Activated CD8-positive, alpha-beta T cell treated with anti-CD3 and anti-CD28 coated beads, Interleukin-2, amount 10 ng/mL, durations not matched to agents 7 days and 5 days (primary cell): ENCODE data around the gene WBP11. TPM values are rescaled to one million over a fixed set of nuclear protein-coding genes. Genes with fewer than 3 reads are reported as not detected.
"Not testable (repeated sequence)": the region's sequence is repeated elsewhere in the genome, so short reads cannot be mapped to it uniquely, and the experiment has no call there.

Experiments
- ATAC-seq: fragments of 150-1000 bp; cut with Tn5 transposase; one replicate; pipeline ENCODE4 v1.10.0; 2021; ENCODE audit warnings: moderate library complexity
- CTCF ChIA-PET: fragments of 350-600 bp; sonication (Branson Sonifier 250); formaldehyde crosslinking; loops from one replicate; lab custom pipeline; 2021; ENCODE audit warnings: antibody characterized with exemption; lab: Charles Lee
- POLR2A ChIA-PET: fragments of 350-600 bp; sonication (Branson Sonifier 250); formaldehyde crosslinking; loops from one replicate; lab custom pipeline; 2021; ENCODE audit warnings: antibody characterized with exemption; lab: Charles Lee
- DNase-seq: peaks from one replicate; pipeline ENCODE4 v3.0.0-alpha.2; 2020
- H3K27ac Mint-ChIP-seq: one replicate; pipeline ENCODE4 v1.8.0; 2021; ENCODE audit warnings: mild to moderate bottlenecking, mixed read lengths
- H3K27me3 Mint-ChIP-seq: one replicate; pipeline ENCODE4 v1.8.0; 2021; ENCODE audit warnings: low read depth, mixed read lengths
- H3K36me3 Mint-ChIP-seq: one replicate; pipeline ENCODE4 v1.8.0; 2021; ENCODE audit warnings: low read depth, mixed read lengths
- H3K4me1 Mint-ChIP-seq: one replicate; pipeline ENCODE4 v1.8.0; 2021; ENCODE audit warnings: low read depth, mixed read lengths
- H3K4me3 Mint-ChIP-seq: one replicate; pipeline ENCODE4 v1.8.0; 2021; ENCODE audit warnings: mild to moderate bottlenecking, mixed read lengths
- H3K9me3 Mint-ChIP-seq: one replicate; pipeline ENCODE4 v1.8.0; 2022; ENCODE audit warnings: mixed read lengths; ENCODE audit not compliant: insufficient read depth
- total RNA-seq, 2 experiments: library from RNA; stranded (reverse); gene quantifications; one replicate each; pipeline ENCODE4 v1.2.3, GENCODE V29; 2021

Gene WBP11
- total RNA-seq, 2 experiments from 2014 or later: 98.2 to 98.6 TPM

- ChIA-PET POLR2A (interaction anchor here (1.9 to 7.5 kb wide), 4 partner anchors 29 to 355 kb away, joined by 6 to 175 read pairs (median 24); partner anchors contain the start of genes ARHGDIB, C12orf60 and WBP11), CTCF (interaction anchor here (0.8 to 1.2 kb wide), 5 partner anchors 29 to 407 kb away, joined by 3 to 5 read pairs (median 3); partner anchors contain the start of genes ARHGDIB and ATF7IP)
- DNase-seq (no peak), ATAC-seq (no peak)
- Mint-ChIP-seq H3K27ac (no peak overlapping the region), H3K36me3 (peaks cover 42% of the 10 kb centered on the region), H3K4me3 (peak overlapping the region; percentile 96), H3K27me3 (no peaks in the 10 kb centered on the region), H3K9me3 (no peaks in the 10 kb centered on the region), H3K4me1 (peaks cover 49% of the 10 kb centered on the region)
Observed at GRCh38 chr12:14772946-14773345, 30.3 kb downstream of the WBP11 start.

DNA sequence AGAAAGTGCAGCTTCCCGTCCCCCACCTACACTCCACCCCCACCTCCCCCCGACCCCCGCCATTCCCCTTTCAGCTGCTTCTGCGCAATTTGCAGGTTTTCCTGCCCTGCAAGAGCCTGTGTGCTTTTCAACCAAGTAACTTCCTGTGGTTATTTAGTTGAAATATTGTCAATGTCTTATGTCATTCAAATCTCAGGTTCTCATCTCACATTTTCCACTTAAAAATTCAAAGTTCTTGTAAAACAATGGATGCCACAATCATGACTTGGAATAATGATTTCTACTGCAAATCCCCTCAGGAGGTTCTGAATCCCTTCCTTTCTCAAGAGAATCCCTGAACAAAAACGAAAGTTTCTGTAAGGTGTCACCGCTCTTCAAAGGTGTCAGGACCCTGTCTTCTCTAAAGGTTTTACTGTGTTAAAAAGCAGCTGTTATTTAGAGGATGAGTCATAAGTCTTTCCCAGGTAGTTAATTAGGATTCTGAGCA lies 31.6 kb downstream of the WBP11 start:
- ChIA-PET POLR2A (interaction anchor here (0.5 to 7.5 kb wide), 38 partner anchors 9 to 924 kb away, joined by 3 to 175 read pairs (median 5); partner anchors contain the start of genes ARHGDIB, ATF7IP, C12orf60 and PDE6H), CTCF (interaction anchor here (0.8 to 3.6 kb wide), 6 partner anchors 28 to 813 kb away, joined by 3 to 36 read pairs (median 4); partner anchors contain the start of genes ATF7IP, C12orf60 and WBP11)
- H3K27ac Mint-ChIP-seq: peak overlapping the region; percentile 99
- peaks cover 54% of the 10 kb centered on the region for H3K36me3 Mint-ChIP-seq
- H3K9me3 Mint-ChIP-seq: no peaks in the 10 kb centered on the region
- peak; percentile 53 for DNase-seq
- peaks cover 58% of the 10 kb centered on the region for H3K4me1 Mint-ChIP-seq
- peak overlapping the region; percentile 99 for H3K4me3 Mint-ChIP-seq
- H3K27me3 Mint-ChIP-seq: no peaks in the 10 kb centered on the region
- no peak for ATAC-seq

GRCh38 chr12:14770496-14771461 lies 32.5 kb downstream of the WBP11 start:
- ChIA-PET POLR2A (interaction anchor here (0.5 to 7.5 kb wide), 49 partner anchors 10 to 1140 kb away, joined by 3 to 175 read pairs (median 4); partner anchors contain the start of genes ARHGDIB, ATF7IP, C12orf60 and DERA), CTCF (interaction anchor here (0.8 to 3.6 kb wide), 19 partner anchors 10 to 814 kb away, joined by 3 to 36 read pairs (median 5); partner anchors contain the start of genes ARHGDIB, ATF7IP, C12orf60 and WBP11)
- no peaks in the 10 kb centered on the region for H3K9me3 Mint-ChIP-seq
- ATAC-seq (peak; percentile 36), DNase-seq (peak; percentile 97)
- H3K4me1 Mint-ChIP-seq: peaks cover 50% of the 10 kb centered on the region
- H3K36me3 Mint-ChIP-seq: peaks cover 57% of the 10 kb centered on the region
- peak overlapping the region; percentile 99 for H3K4me3 Mint-ChIP-seq
- peak overlapping the region; percentile 99 for H3K27ac Mint-ChIP-seq
- H3K27me3 Mint-ChIP-seq: no peaks in the 10 kb centered on the region

GRCh38 chr12:14769969-14770495 lies 33.2 kb downstream of the WBP11 start:
- ChIA-PET CTCF (interaction anchor here (0.8 to 3.6 kb wide), 20 partner anchors 8 to 519 kb away, joined by 3 to 36 read pairs (median 5); partner anchors contain the start of genes ARHGDIB, ATF7IP, C12orf60 and WBP11), POLR2A (interaction anchor here (0.6 to 7.5 kb wide), 36 partner anchors 11 to 1141 kb away, joined by 3 to 175 read pairs (median 5); partner anchors contain the start of genes ARHGDIB, ATF7IP, C12orf60 and DERA)
- peak; percentile 52 for ATAC-seq
- peak; percentile 91 for DNase-seq
- peak overlapping the region; percentile 99 for H3K27ac Mint-ChIP-seq
- H3K36me3 Mint-ChIP-seq: peaks cover 62% of the 10 kb centered on the region
- H3K27me3 Mint-ChIP-seq: no peaks in the 10 kb centered on the region
- H3K9me3 Mint-ChIP-seq: peaks cover under 1% of the 10 kb centered on the region
- H3K4me3 Mint-ChIP-seq: peak overlapping the region; percentile 99
- H3K4me1 Mint-ChIP-seq: peaks cover 48% of the 10 kb centered on the region

DNA sequence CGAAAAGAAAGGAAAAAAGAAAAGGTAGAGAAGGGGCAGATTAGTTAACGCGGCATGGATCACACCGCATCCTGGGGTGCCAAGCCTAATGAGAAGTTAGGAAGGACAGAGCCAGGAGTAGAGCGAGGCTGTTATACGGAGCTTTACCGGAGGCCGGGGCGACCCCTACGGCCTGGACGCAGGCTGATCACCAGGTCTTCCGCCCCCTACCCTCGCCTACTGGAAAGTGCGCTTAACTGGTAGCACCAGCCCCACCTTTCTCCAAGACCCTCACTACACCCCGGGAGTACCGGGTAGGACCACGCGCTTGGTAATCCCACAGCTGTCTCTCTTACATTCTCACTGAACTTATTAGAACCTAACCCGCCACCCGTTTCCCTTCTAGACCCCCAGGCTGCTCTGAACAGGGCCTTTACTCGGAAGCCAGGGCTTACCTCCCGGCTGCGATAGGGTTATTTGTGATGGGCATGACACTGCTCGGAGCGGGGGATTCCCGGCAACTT lies 33.8 kb downstream of the WBP11 start:
- DNase-seq (no peak), ATAC-seq (peak; percentile 5)
- Mint-ChIP-seq H3K27ac (peak overlapping the region; percentile 99), H3K36me3 (peaks cover 59% of the 10 kb centered on the region), H3K9me3 (peaks cover 4% of the 10 kb centered on the region), H3K27me3 (no peaks in the 10 kb centered on the region), H3K4me3 (peak overlapping the region; percentile 99), H3K4me1 (peaks cover 46% of the 10 kb centered on the region)
- POLR2A ChIA-PET: interaction anchor here (0.8 to 7.5 kb wide), 21 partner anchors 11 to 549 kb away, joined by 3 to 175 read pairs (median 6); partner anchors contain the start of genes ARHGDIB, ATF7IP, C12orf60 and WBP11
- CTCF ChIA-PET: interaction anchor here (0.8 to 3.6 kb wide), 19 partner anchors 8 to 518 kb away, joined by 3 to 36 read pairs (median 4); partner anchors contain the start of genes ARHGDIB, ATF7IP, C12orf60 and WBP11

DNA sequence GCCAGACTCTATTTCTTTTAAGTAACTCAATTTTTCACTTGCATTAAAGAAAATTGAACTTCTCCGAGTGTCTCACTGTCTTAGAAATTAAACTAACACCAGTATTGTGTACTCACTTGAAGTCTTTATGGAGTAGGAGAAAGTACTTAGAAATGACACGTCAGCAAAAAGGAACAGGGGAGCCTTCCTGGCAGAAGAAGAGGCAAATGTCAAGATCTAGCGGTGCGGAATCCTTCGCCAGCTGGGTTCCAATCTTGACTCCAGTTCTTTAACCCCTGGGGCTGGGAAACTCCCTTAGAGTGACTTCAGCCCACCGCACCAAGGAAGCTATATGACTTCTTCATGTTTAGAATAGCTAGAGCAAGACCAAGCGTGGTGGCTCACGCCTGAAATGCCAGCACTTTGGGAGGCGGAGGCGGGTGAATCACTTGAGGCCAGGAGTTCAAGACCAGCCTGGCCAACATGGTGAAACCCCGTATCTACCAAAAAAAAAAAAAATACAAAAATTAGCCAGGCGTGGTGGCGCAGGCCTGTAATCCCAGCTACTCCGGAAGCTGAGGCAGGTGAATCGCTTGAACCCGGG lies 34.4 kb downstream of the WBP11 start:
- ATAC-seq (no peak), DNase-seq (peak; percentile 35)
- H3K36me3 Mint-ChIP-seq: peaks cover 54% of the 10 kb centered on the region
- peaks cover 44% of the 10 kb centered on the region for H3K4me1 Mint-ChIP-seq
- ChIA-PET POLR2A (interaction anchor here (0.8 to 7.5 kb wide), 8 partner anchors 12 to 548 kb away, joined by 3 to 175 read pairs (median 9); partner anchors contain the start of genes ARHGDIB, C12orf60 and WBP11), CTCF (interaction anchor here (0.6 to 3.6 kb wide), 16 partner anchors 9 to 403 kb away, joined by 3 to 36 read pairs (median 5); partner anchors contain the start of genes ARHGDIB, ATF7IP, C12orf60 and WBP11)
- peak overlapping the region; percentile 99 for H3K4me3 Mint-ChIP-seq
- H3K27me3 Mint-ChIP-seq: no peaks in the 10 kb centered on the region
- peaks cover 4% of the 10 kb centered on the region for H3K9me3 Mint-ChIP-seq
- H3K27ac Mint-ChIP-seq: peak overlapping the region; percentile 99

DNA sequence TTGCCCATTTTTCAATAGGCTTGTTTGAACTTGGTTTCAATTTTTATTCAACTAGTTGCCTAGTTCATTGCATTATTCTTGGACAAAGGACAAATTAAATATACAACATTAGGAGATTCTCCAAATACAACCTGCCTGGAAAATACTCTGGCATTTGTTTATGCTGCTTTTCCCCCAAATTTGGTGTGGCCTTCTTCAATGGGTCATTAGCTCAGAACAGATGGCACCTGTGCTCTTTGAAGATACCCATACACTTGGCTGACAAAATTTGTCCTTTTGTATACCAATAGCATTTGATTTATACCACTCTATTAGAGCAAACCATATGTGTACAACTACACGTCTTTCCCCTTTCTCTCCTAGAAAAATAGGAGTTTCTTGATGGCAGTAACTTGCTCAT lies 35.7 kb downstream of the WBP11 start:
- no peaks in the 10 kb centered on the region for H3K27me3 Mint-ChIP-seq
- POLR2A ChIA-PET: no interaction called here
- H3K4me1 Mint-ChIP-seq: peaks cover 32% of the 10 kb centered on the region
- no peak for DNase-seq
- no peak for ATAC-seq
- H3K27ac Mint-ChIP-seq: no peak overlapping the region
- peak overlapping the region; percentile 23 for H3K4me3 Mint-ChIP-seq
- peaks cover 5% of the 10 kb centered on the region for H3K9me3 Mint-ChIP-seq
- CTCF ChIA-PET: no interaction called here
- peaks cover 56% of the 10 kb centered on the region for H3K36me3 Mint-ChIP-seq

DNA sequence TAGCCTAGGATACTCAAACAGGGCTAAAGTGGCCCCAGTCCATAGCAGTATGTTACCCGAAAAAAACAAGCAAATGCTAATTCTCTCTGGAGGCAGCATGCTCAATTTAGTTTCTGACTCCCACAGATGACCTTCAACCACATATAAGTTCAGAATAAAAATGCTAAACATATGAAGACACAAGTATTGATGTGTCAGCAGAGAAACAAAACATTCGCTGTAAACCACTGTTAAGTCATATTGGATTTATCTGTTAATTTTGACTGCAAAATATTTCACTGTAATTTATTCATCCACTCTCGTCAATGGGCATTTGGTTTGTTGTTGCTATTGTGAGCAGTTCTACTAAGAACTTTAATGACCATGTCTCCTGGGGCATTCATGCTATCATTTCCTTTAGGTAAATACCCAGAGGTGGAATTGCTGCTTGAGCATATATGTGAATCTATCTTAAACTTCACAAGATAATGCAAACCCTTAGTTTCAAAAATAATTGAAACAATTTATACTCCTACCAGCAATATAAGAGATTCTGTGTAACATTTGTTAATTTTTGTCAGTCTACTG lies 36.5 kb downstream of the WBP11 start:
- ATAC-seq (no peak), DNase-seq (no peak)
- no peak overlapping the region for H3K27ac Mint-ChIP-seq
- ChIA-PET POLR2A (no interaction called here), CTCF (no interaction called here)
- H3K9me3 Mint-ChIP-seq: peaks cover 8% of the 10 kb centered on the region
- H3K27me3 Mint-ChIP-seq: no peaks in the 10 kb centered on the region
- H3K4me3 Mint-ChIP-seq: no peak overlapping the region
- H3K4me1 Mint-ChIP-seq: peaks cover 26% of the 10 kb centered on the region
- H3K36me3 Mint-ChIP-seq: peaks cover 65% of the 10 kb centered on the region

DNA sequence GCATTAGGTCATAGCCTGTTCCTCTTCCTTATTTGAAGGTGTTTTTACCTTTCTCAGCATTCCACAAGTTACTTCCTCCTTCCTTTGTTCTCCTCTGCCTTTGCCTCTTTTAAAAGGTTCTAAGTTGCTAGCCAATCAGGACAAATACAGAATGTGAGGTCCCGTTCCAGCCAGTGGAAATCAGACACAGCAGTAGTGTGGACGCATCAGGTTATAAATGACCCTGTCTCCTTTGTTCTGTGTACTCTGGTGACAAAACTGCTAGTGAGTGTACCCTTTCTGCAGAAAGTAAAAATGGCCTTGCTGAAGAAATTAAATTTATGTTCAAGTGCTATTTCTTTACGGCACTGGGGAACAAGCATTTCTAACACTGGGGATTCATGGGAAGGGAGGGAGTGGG lies 37.3 kb downstream of the WBP11 start:
- ATAC-seq, CTCF ChIA-PET, H3K27me3 Mint-ChIP-seq, POLR2A ChIA-PET, H3K27ac Mint-ChIP-seq, H3K4me3 Mint-ChIP-seq, H3K9me3 Mint-ChIP-seq, DNase-seq: not testable (repeated sequence)
- Mint-ChIP-seq H3K4me1 (peaks cover 21% of the 10 kb centered on the region), H3K36me3 (peaks cover 69% of the 10 kb centered on the region)

GRCh38 chr12:14765398-14765797 lies 37.9 kb downstream of the WBP11 start:
- DNase-seq (no peak), ATAC-seq (no peak)
- ChIA-PET CTCF (interaction anchor here (0.6 kb wide), 1 partner anchor 39 kb away, joined by 3 read pairs; no protein-coding TSS in a partner anchor), POLR2A (no interaction called here)
- Mint-ChIP-seq H3K4me3 (no peak overlapping the region), H3K27me3 (no peaks in the 10 kb centered on the region), H3K9me3 (peaks cover 8% of the 10 kb centered on the region), H3K27ac (no peak overlapping the region), H3K36me3 (peaks cover 67% of the 10 kb centered on the region), H3K4me1 (peaks cover 21% of the 10 kb centered on the region)
